HG02623 (cell line): ENCODE results near the gene GNL2.
"Not testable (repeated sequence)": the region's sequence is repeated elsewhere in the genome, so short reads cannot be mapped to it uniquely, and the experiment has no call there.

Experiments used
- ATAC-seq: cut with Tn5 transposase; IDR thresholded peaks from one replicate; pipeline ENCODE4 v1.9.1; 2021; ENCODE audit warnings: moderate library complexity; ENCODE audit not compliant: unreplicated experiment

GNL2 gene

GRCh38 chr1:37609002-37609401, 13.3 kb upstream of the GNL2 start:
- ATAC-seq = no peak

- ATAC-seq = no peak
Measured at GRCh38 chr1:37606481-37607263, 10.9 kb upstream of the GNL2 start.

- ATAC-seq = no peak
Measured at GRCh38 chr1:37605806-37606474, 10.2 kb upstream of the GNL2 start.

- no peak for ATAC-seq
Measured at GRCh38 chr1:37605061-37605650, 9.4 kb upstream of the GNL2 start.

- no peak for ATAC-seq
Measured at GRCh38 chr1:37602750-37603694, 7.3 kb upstream of the GNL2 start.

GRCh38 chr1:37601441-37601840, 5.7 kb upstream of the GNL2 start:
- no peak for ATAC-seq

- no peak for ATAC-seq
Measured at GRCh38 chr1:37599940-37600339, 4.2 kb upstream of the GNL2 start.

- no peak for ATAC-seq
Measured at GRCh38 chr1:37596182-37596667, 488 bp upstream of the GNL2 start.

- no peak for ATAC-seq
Measured at GRCh38 chr1:37593726-37594125, 2.0 kb downstream of the GNL2 start.

- no peak for ATAC-seq
Measured at GRCh38 chr1:37588939-37589338, 6.8 kb downstream of the GNL2 start.

- ATAC-seq = not testable (repeated sequence)
Measured at GRCh38 chr1:37584544-37584943, 11.2 kb downstream of the GNL2 start.

GRCh38 chr1:37575692-37576091, 20.0 kb downstream of the GNL2 start:
- ATAC-seq = no peak

- ATAC-seq = no peak
Measured at GRCh38 chr1:37574834-37575480, 20.8 kb downstream of the GNL2 start.

GRCh38 chr1:37570528-37571334, 25.0 kb downstream of the GNL2 start:
- no peak for ATAC-seq

- ATAC-seq = no peak
Measured at GRCh38 chr1:37567023-37567422, 28.7 kb downstream of the GNL2 start.

- ATAC-seq = no peak
Measured at GRCh38 chr1:37564892-37565291, 30.8 kb downstream of the GNL2 start.

- no peak for ATAC-seq
Measured at GRCh38 chr1:37562984-37563383, 32.8 kb downstream of the GNL2 start.

GRCh38 chr1:37561133-37562132, 34.3 kb downstream of the GNL2 start:
- ATAC-seq = no peak
